NCI-H187 (cell line): ENCODE data around the gene ADAMTSL4.

Source experiments
- DNase-seq, 2 experiments: peaks; one replicate each; lab custom pipeline; 2025; lab: John Stamatoyannopoulos, UW

Gene ADAMTSL4

DNA sequence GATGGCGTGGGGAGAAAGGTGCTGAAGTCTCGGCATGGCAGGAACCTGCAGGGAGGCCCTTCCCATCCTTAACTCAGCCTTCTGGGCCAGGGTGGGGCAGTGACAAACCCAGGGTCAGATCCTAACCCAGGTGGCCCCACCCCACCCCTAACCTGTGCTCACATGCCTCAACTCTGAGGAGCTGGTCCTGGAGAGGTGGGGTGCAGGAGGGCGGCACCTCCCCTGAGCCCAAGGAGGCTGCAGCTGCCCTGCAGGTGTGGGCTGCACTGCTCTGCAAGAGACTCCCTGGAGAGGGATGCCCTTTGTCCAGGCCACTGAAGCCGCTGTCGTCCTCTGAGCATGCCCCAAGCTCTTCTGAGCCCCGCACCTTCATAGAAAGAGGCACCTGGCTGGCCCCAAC lies 15.2 kb upstream of the ADAMTSL4 start:
- DNase-seq: no peak

DNA sequence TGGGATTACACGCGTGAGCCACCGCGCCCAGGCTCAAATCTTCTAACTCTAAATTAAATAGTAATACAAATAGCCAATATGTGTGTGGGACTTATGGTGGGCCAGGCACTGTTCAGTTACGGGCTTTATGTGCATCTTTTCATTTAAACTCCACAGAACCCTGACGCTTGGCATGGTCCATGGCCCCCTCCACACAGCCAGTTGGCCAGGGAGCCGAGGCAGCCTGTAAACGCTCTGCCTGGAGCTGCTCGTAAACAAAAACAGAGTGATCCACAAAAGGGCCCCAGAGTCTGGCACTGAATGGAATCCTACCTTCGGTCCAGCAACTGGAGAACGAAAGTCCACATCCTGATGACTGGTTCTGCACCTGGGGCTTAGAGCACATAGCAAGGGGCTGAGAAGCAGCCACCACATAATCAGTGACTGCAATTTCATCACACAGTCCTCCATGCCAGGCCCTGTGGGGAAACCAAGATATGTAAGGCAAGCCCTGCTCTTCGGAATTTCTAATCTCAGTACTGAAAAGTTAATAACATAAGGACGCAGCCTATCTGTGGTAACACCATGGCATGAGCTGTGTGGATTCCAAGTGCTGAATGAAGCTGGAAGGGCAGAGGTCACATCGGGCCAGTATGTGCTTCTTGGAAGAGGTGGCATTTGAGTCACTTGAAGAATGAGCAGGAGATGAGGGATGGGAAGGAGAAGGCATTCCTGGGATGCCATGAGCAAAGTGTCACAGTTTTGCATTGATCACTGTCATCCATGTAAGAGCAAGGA lies 13.5 kb upstream of the ADAMTSL4 start:
- DNase-seq: no peak

DNA sequence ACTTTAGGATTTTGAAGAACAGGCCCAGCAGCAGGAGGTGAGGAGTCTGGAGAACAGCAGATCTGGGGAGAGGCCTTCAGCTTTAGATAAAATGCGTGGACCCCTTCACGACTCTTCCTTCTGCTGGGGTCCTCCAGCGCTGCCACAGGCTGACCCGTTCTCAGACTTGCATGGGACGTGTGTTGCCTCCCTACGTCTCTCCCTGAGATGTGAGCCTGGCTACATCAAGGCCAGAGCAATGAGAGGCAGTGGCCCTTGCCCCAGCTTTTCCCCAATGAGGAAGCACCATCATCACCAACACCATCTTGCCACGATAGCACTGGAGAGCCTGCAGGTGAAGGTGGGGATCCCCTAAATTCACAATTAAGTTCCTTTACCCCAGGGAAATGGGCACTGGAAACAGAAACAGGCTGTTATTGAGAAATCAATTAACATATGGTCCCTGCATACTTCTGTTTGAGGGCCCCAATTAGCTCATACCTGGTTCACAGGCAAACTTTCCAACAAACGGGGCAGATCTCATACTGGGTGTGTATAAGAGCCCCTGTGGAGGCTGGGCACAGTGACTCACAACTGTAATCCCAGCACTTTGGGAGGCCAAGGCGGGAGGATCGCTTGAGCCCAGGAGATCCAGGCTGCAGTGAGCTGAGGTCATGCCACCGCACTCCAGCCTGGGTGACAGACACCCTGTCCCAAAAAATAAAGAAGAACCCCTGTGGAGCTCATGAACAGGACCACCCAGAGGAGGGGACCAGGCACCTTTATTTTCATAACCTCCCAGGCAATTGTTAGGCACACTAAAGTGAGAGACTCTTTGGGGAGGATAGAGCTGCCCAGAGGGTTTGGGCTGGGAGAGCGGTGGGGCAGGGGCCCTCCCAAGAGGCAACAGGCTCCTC lies 12.1 kb upstream of the ADAMTSL4 start:
- no peak for DNase-seq

DNA sequence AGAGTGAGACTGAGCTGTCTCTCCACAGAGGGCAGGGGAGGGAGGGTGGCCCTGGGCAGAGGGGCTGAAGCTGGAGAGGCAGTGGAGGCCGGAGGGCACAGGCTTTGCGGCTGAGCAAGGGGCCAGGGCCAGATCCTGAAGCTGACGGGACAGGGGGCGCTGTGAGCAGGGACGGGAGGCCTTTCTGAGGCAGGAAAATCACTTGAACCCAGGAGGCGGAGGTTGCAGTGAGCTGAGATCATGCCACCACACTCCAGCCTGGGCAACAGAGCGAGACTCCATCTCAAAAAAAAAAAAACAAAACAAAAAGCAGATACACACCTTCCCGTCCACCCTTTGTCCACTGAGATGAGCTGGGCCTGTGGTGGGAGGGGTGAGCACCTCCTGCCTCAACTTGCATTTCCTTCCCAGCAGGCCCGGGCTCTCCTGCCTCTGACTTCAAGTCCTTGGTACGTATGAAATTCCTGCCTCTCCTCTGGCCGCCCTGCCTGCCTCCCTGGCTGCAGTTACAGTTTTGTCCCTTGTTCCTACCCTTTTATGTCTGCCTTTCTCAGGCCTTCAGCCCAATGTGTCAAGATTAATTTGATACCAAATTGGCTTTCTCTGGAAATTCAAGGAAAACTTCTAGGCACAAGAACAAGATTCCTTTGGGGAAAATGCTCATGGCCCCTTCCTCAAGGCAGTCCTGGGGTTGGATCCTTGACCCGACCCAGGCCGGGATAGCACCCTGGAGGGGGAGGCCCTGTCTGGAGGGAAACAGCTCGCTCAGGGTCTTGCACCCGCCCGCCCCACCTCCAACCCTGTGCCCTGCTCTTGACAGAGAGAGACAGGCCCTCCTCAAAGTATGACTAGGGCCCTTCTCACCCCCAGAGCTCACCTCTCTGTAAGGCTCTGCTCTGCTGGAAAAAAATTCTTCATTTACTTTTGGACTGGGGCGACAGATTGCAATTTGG lies 11.2 kb upstream of the ADAMTSL4 start:
- DNase-seq: no peak

DNA sequence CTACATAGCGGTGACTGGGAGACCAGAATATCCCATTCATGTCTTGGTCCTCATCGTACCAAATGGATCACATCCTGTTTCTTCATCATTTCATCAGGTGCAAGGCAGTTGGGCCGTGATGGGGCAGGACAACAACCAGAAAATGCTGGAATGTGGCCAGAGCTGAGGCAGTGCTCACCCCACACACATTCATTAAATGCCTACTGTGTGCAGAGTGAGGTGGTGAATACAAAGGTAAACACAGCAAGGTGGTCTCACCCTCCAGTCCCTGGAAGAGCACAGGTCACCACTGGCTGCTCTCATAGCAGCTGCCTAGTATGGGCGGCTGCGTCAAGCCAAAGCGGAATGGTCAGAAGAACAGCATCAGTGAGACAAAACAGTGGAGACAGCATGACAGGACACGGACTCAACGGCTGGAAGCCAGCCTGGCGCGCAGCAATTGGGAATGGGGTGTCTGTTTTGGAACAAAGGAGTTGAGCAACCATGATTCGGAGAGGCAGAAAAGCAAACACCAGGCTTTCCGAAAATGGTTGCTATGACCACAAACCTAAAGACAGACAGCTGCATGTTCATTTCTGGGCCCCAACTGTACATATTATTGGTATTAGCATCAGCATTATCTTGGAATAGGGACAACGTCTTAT lies 5.6 kb upstream of the ADAMTSL4 start:
- no peak for DNase-seq

DNA sequence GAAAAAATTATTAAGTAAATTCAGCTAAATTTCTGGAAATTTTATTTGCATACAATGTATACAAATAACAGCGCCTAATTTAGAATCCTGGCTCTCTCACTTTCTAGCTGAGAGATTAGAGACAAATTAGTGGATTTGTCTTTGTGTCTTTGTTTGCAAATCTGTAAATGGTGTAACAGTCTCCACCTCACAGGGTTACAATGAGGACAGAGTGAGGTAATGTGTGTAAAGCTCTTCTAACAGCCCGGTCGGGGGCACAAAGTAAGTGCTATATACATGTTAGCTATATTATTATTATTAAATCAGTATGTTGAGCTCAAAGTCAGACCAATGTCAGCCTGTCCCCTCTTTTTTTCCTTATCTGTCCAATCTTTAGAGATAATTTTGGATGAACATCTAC lies 5.0 kb upstream of the ADAMTSL4 start:
- no peak for DNase-seq

DNA sequence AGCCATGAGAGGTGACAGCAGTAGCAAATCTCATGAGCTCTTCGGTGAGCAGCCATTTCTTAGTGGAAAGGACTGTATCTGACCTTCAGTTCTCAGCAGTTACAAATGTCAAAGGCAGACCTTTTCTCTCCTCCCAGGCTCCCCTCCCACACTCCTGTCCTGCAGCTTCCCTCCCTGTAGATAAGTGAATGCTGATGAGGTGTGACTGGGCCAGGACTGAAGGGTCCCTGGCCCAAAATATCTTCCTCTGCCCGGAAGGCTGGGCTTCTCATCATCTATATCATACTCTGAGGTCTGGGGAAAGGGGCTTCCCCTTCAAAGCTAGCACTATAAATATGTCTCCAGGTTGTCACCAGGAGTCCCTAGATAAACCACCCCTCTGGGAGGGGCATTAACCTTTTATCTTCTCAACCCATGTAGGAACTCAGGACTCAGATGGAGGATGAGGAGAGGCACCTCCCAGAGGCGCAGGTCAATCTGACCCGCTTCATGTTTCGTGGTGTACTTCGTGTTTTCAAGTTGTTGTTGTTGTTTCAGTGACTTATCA lies 3.6 kb upstream of the ADAMTSL4 start:
- DNase-seq: no peak

DNA sequence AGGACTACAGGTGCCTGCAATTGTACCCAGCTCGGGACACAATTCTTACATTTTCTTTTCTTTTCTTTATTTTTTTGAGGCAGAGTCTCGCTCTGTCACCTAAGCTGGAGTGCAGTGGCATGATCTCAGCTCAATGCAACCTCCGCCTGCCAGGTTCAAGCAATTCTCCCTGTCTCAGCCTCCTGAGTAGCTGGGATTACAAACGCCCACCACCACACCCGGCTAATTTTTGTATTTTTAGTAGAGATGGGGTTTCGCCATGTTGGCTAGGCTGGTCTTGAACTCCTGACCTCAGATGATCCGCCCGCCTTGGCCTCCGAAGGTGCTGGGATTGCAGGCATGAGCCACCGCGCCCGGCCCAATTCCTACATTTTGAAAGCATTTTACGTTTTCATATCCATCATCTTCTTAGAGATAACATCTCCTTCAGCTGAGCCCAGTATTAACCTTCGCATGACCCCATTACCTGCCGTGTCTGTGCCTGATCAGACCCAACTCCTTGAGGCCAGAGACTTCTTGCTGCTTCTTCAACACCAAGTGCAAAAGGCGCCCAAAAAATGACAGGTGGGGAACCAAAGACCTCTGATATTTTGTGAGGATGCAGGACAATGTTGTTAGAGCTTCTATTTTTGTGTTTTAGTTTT lies 2.8 kb upstream of the ADAMTSL4 start:
- DNase-seq: no peak

DNA sequence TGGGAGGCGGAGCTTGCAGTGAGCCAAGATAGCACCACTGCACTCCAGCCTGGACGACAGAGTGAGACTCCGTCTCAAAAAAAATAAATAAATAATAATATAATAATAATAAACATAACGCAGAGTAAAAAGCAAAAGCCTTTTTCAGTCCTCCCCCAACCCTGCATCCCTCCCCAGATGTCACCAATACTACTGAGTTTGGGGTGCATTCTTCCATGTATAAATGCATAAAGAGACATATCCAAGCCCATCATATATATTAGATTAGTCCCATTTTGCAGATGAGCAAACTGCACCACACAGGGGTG lies 930 bp upstream of the ADAMTSL4 start:
- no peak for DNase-seq

DNA sequence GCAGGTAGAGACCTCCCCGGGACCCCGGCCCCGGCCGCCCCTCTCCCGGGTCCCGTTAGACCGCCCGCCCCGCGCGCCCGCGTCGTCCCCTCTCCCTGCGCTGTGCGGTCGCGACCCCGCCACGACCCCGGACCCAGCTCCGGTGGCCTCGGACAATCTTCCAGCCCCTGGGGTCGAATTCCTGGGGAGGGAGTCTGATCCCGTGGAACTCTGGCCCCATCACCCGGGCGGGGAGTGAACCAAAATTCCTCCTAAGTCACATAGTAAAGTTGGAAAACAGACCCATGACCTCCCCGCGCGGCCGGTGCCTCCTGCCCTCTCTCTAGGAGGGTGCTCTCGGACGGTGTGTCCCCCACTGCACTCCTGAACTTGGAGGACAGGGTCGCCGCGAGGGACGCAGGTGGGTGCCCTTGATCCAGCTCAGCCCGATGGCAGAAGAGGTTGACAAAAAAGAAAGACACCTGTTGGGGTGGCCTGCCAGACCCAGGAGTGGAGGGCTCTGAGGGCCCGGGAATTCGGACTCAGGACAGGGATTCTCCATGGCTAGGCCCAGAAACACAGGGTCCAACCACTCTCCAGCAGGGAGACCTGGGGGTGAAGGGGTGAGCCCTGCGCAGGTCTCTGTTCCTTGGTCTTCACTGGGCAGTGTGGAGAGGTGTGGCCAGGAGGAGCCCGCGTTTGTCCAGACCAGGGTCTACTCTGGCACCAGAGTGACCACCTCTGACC lies 451 bp downstream of the ADAMTSL4 start:
- no peak for DNase-seq

DNA sequence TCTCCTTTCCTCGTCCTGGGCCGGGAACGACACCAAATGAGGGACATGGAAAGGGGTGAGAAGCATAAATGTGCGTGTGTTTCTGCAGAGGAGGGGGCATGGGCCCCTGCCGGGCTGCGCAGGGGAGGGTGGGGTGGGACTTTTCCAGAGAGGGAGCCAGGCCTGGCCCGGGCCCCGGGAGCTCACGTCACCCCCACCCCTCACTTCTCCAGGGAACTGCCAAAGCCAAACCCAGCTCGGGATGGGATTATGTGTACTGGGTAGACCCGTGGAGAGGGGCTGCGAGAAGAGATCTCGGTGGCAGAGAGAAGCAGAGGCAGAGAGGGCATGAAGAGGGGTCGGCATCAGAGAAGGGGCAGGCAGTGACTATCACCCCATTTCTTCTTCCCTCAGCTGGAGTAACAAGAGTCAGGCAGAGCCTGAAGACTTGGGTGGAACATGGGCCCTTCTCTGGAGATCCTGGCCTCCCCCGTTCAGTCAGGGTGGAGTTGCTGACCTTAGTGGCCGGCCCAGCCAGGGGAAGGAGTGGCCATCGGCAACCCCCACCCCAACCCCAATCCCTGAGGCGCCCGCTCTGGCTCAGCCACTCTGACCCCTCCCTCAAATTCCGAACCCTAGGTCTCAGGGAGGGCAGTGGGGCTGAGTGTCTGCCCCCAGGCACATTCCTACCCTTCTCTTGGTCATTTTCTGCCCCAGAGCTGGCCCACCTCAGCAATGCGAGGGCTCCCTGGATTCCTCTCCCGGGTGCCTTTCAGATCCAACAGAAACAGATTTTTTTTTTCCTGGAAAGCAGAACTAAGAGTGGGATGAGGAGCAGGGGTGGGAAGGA lies 1.2 kb downstream of the ADAMTSL4 start:
- DNase-seq: no peak

DNA sequence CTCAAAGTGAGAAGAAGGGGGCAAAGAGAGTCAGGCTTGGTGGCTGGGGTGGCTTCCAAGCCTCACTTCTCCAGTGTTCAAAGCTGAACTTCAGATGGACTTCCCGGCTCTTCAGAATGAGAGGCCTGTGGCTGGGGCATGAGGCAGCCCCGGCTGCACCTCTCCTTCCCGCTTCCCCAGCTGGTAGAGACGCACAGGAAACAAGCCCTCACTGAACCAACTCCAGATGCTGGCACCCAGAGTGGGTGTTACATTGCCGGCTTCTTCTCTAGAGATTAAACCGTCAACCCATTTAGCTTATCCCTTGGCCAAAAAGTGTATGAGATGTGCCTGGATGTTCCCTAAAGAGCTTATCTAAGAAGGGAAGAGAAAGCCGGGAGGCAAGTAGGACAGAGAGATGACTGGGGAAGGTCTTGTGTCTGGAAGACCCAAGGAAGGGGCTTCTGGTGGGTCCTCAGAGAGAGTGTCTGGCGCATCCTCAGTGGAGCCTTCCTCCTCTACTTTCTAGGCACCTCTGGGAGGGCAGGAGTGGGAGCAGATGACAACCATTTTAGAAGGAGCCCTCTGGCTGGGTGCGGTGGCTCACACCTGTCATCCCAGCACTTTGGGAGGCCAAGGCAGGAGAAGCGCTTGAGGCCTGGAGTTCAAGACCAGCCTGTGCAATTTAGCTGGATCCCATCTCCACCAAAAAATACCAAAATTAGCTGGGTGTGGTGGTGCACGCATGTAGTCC lies 2.0 kb downstream of the ADAMTSL4 start:
- no peak for DNase-seq

DNA sequence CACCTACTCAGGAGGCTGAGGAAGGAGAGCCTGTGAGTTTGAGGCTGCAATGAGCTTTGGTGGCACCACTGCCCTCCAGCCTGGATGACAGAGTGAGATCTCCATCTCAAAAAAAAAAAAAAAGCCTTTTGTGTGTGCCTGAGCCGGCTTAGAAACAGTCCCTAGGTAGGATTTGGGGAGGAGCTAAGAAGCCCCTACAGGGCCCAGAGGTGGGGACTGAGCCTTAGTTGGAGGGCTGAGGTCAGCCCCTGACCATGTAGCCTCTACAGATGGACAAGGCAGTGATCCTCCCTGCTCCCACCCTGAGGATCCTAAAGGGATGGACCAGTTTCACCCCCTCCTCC lies 2.5 kb downstream of the ADAMTSL4 start:
- DNase-seq: no peak

DNA sequence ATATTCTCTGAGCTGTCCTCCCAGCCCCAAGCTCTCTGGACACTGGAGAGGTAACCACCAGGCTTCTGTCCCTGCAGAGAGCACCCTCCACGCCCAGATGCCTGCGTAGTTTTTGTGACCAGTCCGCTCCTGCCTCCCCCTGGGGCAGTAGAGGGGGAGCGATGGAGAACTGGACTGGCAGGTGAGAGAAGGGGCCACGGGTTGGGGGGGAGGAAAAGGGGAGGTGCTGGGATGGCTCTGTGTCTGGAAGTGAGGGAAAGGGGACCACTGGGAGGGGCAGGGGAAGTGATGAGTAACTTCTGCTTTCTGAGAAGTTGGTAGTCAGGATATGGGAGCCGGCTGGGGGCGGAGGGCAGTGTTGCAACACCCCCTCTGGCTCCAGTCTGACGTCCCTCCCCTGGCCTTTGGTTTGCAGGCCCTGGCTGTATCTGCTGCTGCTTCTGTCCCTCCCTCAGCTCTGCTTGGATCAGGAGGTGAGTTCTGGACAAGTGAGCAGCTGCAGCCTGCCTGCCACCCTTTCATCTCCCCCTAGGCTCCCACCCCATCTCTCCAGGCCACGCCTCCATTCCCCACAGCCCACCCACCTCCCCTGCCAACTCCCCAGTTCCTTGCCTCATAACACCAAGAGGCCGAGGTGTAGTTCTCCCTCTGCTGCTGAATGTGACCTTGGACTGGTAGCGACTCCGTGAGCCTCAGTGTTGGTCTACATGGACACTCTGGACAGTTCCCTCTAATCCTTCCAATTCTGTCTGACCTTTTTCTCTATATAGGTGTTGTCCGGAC lies 3.1 kb downstream of the ADAMTSL4 start:
- no peak for DNase-seq

DNA sequence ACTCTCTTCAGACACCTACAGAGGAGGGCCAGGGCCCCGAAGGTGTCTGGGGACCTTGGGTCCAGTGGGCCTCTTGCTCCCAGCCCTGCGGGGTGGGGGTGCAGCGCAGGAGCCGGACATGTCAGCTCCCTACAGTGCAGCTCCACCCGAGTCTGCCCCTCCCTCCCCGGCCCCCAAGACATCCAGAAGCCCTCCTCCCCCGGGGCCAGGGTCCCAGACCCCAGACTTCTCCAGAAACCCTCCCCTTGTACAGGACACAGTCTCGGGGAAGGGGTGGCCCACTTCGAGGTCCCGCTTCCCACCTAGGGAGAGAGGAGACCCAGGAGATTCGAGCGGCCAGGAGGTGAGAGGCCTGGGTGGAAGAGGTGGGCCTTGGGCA lies 3.7 kb downstream of the ADAMTSL4 start:
- no peak for DNase-seq

DNA sequence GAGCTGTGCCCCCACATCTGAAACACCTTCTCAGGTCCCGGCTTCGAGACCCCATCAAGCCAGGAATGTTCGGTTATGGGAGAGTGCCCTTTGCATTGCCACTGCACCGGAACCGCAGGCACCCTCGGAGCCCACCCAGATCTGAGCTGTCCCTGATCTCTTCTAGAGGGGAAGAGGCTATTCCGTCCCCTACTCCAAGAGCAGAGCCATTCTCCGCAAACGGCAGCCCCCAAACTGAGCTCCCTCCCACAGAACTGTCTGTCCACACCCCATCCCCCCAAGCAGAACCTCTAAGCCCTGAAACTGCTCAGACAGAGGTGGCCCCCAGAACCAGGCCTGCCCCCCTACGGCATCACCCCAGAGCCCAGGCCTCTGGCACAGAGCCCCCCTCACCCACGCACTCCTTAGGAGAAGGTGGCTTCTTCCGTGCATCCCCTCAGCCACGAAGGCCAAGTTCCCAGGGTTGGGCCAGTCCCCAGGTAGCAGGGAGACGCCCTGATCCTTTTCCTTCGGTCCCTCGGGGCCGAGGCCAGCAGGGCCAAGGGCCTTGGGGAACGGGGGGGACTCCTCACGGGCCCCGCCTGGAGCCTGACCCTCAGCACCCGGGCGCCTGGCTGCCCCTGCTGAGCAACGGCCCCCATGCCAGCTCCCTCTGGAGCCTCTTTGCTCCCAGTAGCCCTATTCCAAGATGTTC lies 4.3 kb downstream of the ADAMTSL4 start:
- no peak for DNase-seq

DNA sequence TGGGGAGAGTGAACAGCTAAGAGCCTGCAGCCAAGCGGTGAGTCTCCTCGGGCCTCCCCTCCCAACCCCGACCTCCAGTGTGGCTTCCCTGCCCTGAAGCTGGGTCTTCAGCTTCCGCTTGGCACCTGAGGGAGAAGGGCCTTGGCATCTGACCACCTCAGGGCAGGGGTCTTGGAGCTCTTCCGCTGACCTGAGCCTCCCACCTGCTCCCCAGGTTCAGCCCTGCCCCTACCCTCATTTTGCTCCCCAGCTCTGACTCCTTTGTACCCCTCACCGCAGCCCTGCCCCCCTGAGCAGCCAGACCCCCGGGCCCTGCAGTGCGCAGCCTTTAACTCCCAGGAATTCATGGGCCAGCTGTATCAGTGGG lies 4.9 kb downstream of the ADAMTSL4 start:
- DNase-seq: no peak
